Measurements from ENCODE around the gene PSMA5.

GRCh38 chr1:109404838-109405237 is 21.4 kb downstream of the PSMA5 start:
- TF ChIP-seq EP300 (IDR thresholded peaks at IDR 0.05; ENCODE audit: borderline replicate concordance) (no peak), REST (IDR thresholded peaks at IDR 0.05; ENCODE audit: low read depth) (no peak), RAD21 (IDR thresholded peaks at IDR 0.05; ENCODE audit: low read depth) (no peak), NFIC (IDR thresholded peaks at IDR 0.05) (no peak)
